Ovary (tissue), 3 donors: Measurements from ENCODE around the gene CAMP.

Source experiments
- EP300 ChIP-seq: sonication (generic); formaldehyde crosslinking; IDR thresholded peaks from one replicate; pipeline ENCODE4 v1.6.1; 2017; ENCODE audit warnings: antibody characterized with exemption
- POLR2A ChIP-seq: fragments of 450-650 bp; IDR thresholded peaks from one replicate; pipeline ENCODE4 v1.6.1; 2017; ENCODE audit warnings: antibody characterized with exemption, mild to moderate bottlenecking, moderate library complexity
- TF ChIP-seq, protein P1 (sequence below), 3 donors: fragments of 450-650 bp in 2 of 3; fragments of 200-600 bp in 1 of 3; IDR thresholded peaks; one replicate each; pipeline versions ENCODE4 v1.5.1 to v1.8.0; 2016 to 2022; ENCODE audit warnings: antibody characterized with exemption in 3 of 3, mild to moderate bottlenecking in 1 of 3
- donor health status: DM: no; HTN: no; CAD: no.

DNA sequence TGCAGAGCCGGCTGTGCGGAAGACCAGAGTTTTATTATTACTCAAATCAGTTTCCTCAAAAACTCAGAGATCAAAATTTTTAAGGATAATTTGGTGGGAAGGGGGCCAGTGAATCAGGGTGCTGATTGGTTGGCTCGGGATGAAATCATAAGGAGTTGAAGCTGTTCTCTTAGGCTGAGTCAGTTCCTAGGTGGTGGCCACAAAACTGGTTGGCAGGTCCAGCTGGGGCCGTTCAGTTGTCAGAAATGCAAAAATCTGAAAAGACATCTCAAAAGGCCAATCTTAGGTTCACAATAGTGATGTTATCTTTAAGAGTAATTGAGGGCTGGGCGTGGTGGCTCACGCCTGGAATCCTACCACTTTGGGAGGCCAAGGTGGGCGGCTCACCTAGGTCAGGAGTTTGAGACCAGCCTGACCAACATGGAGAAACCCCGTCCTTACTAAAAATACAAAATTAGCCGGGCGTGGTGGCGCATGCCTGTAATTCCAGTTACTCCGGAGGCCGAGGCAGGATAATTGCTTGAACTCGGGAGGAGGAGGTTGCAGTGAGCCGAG, 15.3 kb downstream of the CAMP start:
- TF ChIP-seq, protein P1, sequence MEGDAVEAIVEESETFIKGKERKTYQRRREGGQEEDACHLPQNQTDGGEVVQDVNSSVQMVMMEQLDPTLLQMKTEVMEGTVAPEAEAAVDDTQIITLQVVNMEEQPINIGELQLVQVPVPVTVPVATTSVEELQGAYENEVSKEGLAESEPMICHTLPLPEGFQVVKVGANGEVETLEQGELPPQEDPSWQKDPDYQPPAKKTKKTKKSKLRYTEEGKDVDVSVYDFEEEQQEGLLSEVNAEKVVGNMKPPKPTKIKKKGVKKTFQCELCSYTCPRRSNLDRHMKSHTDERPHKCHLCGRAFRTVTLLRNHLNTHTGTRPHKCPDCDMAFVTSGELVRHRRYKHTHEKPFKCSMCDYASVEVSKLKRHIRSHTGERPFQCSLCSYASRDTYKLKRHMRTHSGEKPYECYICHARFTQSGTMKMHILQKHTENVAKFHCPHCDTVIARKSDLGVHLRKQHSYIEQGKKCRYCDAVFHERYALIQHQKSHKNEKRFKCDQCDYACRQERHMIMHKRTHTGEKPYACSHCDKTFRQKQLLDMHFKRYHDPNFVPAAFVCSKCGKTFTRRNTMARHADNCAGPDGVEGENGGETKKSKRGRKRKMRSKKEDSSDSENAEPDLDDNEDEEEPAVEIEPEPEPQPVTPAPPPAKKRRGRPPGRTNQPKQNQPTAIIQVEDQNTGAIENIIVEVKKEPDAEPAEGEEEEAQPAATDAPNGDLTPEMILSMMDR (IDR thresholded peaks at IDR 0.05) = no peak
- no peak for TF ChIP-seq POLR2A
- no peak for TF ChIP-seq EP300
